KMS-11 (cell line): ENCODE measurements around the gene CDKL2.

Source experiments
- H2AFZ ChIP-seq: fragments of 200-600 bp; sonication (generic); 2 replicates; pipeline ENCODE4 v1.6.1; 2016; ENCODE audit warnings: antibody characterized with exemption, mixed run types, low read depth
- H3K27ac ChIP-seq: fragments of 200-600 bp; sonication (generic); 2 replicates; pipeline ENCODE4 v1.6.1; 2016; ENCODE audit warnings: mild to moderate bottlenecking, mixed run types
- H3K27me3 ChIP-seq: fragments of 200-600 bp; sonication (generic); 2 replicates; pipeline ENCODE4 v1.6.1; 2017; ENCODE audit warnings: mild to moderate bottlenecking, low read depth, mixed run types, moderate library complexity; ENCODE audit not compliant: insufficient read depth
- H3K36me3 ChIP-seq: fragments of 200-600 bp; sonication (generic); 2 replicates; pipeline ENCODE4 v1.6.1; 2017; ENCODE audit warnings: mild to moderate bottlenecking, mixed run types; ENCODE audit not compliant: insufficient read depth
- H3K4me1 ChIP-seq: fragments of 200-600 bp; sonication (generic); 2 replicates; pipeline ENCODE4 v1.6.1; 2016; ENCODE audit warnings: mild to moderate bottlenecking, low read depth, mixed run types; ENCODE audit not compliant: poor library complexity, severe bottlenecking
- H3K4me2 ChIP-seq: fragments of 200-600 bp; sonication (generic); 2 replicates; pipeline ENCODE4 v1.7.0; 2016; ENCODE audit warnings: mild to moderate bottlenecking, mixed run types
- H3K4me3 ChIP-seq: fragments of 200-600 bp; sonication (generic); IDR thresholded peaks from 2 replicates; pipeline ENCODE4 v1.6.1; 2017; ENCODE audit warnings: low read depth, low read length, mixed read lengths; ENCODE audit not compliant: insufficient read depth
- H3K79me2 ChIP-seq: fragments of 200-600 bp; sonication (generic); 2 replicates; pipeline ENCODE4 v1.6.1; 2016; ENCODE audit warnings: low read depth, mixed run types; ENCODE audit not compliant: insufficient read depth
- H3K9ac ChIP-seq: fragments of 200-600 bp; sonication (generic); 2 replicates; pipeline ENCODE4 v1.6.1; 2016; ENCODE audit warnings: mild to moderate bottlenecking, mixed run types
- H4K20me1 ChIP-seq: fragments of 200-600 bp; sonication (generic); 2 replicates; pipeline ENCODE4 v1.6.1; 2016; ENCODE audit warnings: mild to moderate bottlenecking, mixed run types; ENCODE audit not compliant: insufficient read depth
- TF ChIP-seq, protein P1 (sequence below): fragments of 200-600 bp; sonication (generic); conservative IDR thresholded peaks from 2 replicates; pipeline ENCODE4 v1.6.1; 2017; ENCODE audit warnings: low read depth, mild to moderate bottlenecking, antibody characterized with exemption, low read length, moderate library complexity, mixed read lengths

The CDKL2 gene

DNA sequence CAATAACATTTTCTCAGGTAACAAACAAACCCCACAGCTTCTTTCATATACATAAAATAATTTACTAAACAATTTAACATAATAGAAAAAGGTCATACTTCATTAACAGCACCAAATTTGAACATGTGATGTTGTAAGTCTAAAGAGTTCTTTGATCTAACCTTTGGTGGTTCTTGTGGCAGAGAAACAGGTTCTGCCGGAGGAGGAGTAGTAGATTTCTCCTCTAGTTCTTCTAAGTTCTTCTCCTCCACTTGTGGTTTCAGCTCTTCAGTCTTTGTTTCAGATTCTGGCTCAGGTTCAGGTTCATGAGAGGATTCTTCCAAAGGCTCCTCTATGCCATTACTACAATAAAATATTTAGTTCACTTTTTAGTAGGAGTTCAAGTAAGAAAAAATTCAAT lies 24.6 kb upstream of the CDKL2 start:
- Histone ChIP-seq H3K27ac (peak overlapping the region; percentile 1; the same call in 1 of the 2 replicates), H3K4me2 (peak overlapping the region; percentile 30; the same call in 1 of the 2 replicates), H3K9ac (no peak overlapping the region), H3K4me1 (peaks cover 64% of the 10 kb centered on the region), H3K4me3 (no peak overlapping the region), H2AFZ (no peak overlapping the region), H3K36me3 (peaks cover 27% of the 10 kb centered on the region; the same call in 1 of the 2 replicates), H4K20me1 (peaks cover 10% of the 10 kb centered on the region; the same call in 1 of the 2 replicates), H3K27me3 (no peaks in the 10 kb centered on the region), H3K79me2 (peaks cover 88% of the 10 kb centered on the region)
- TF ChIP-seq, protein P1, sequence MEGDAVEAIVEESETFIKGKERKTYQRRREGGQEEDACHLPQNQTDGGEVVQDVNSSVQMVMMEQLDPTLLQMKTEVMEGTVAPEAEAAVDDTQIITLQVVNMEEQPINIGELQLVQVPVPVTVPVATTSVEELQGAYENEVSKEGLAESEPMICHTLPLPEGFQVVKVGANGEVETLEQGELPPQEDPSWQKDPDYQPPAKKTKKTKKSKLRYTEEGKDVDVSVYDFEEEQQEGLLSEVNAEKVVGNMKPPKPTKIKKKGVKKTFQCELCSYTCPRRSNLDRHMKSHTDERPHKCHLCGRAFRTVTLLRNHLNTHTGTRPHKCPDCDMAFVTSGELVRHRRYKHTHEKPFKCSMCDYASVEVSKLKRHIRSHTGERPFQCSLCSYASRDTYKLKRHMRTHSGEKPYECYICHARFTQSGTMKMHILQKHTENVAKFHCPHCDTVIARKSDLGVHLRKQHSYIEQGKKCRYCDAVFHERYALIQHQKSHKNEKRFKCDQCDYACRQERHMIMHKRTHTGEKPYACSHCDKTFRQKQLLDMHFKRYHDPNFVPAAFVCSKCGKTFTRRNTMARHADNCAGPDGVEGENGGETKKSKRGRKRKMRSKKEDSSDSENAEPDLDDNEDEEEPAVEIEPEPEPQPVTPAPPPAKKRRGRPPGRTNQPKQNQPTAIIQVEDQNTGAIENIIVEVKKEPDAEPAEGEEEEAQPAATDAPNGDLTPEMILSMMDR = no peak

DNA sequence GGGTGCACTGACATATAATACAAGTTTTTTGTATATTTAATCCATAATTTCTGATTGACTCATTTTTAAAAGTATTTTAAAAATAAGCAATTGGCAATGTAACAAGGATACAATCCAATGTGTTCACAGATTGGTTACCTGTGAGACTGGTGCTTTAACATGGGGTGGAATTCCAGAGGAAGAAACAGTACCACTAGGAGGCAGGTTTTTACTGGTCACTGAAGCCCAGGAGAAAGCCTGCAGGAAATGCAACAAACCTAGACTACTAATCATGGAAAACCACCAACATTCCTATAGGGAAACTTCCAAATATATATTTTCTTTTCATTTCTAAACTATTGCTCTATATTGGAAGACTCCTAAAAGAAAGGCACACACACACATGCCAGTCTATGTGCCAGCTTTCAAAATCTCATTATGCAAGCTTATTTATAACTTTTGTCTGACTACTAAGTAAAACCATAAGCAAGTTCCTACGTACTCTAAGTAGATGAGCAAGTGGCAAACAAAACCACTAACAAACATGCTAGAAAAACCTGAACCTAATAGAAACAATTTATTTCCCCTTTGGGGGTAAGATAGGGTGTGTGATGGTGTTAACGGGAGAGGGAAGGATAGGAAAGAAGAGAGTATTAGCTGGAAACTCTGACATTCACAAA lies 23.6 kb upstream of the CDKL2 start:
- peaks cover 35% of the 10 kb centered on the region; the same call in 1 of the 2 replicates for H3K36me3 ChIP-seq
- H3K27me3 ChIP-seq = no peaks in the 10 kb centered on the region
- no peak overlapping the region; the same call in 1 of the 2 replicates for H3K27ac ChIP-seq
- peaks cover 54% of the 10 kb centered on the region for H3K4me1 ChIP-seq
- H3K4me3 ChIP-seq = no peak overlapping the region
- H3K79me2 ChIP-seq = peaks cover 88% of the 10 kb centered on the region
- peaks cover 4% of the 10 kb centered on the region; the same call in 1 of the 2 replicates for H4K20me1 ChIP-seq
- no peak overlapping the region for H3K9ac ChIP-seq
- TF ChIP-seq, protein P1 = peak; percentile 46
- no peak overlapping the region for H2AFZ ChIP-seq
- no peak overlapping the region for H3K4me2 ChIP-seq

DNA sequence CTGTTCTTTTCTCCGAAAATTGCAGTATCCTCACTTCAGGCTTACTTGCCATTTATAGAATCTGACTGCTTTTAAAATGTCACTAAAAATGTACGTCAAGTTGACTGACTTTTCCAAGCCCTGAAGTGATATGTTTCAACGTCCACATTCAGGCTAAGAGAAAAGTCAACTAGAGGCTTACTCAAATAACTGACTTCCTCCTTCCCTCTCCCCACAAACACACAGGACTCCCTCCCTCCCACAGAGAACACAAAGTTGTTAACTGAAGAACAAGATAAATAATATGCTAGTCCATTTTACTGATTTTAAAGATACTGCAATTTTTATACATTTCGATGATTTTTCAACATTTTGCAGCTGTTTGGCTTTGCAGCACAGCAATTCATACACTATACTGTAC lies 13.8 kb upstream of the CDKL2 start:
- TF ChIP-seq, protein P1 = no peak
- H3K36me3 ChIP-seq = peaks cover 32% of the 10 kb centered on the region; the same call in 1 of the 2 replicates
- H3K27me3 ChIP-seq = no peaks in the 10 kb centered on the region
- no peak overlapping the region for H3K9ac ChIP-seq
- no peak overlapping the region for H3K4me2 ChIP-seq
- peaks cover 8% of the 10 kb centered on the region; the same call in 1 of the 2 replicates for H3K79me2 ChIP-seq
- H2AFZ ChIP-seq = no peak overlapping the region
- no peaks in the 10 kb centered on the region for H3K4me1 ChIP-seq
- no peaks in the 10 kb centered on the region; the same call in 1 of the 2 replicates for H4K20me1 ChIP-seq
- H3K27ac ChIP-seq = no peak overlapping the region
- H3K4me3 ChIP-seq = no peak overlapping the region

DNA sequence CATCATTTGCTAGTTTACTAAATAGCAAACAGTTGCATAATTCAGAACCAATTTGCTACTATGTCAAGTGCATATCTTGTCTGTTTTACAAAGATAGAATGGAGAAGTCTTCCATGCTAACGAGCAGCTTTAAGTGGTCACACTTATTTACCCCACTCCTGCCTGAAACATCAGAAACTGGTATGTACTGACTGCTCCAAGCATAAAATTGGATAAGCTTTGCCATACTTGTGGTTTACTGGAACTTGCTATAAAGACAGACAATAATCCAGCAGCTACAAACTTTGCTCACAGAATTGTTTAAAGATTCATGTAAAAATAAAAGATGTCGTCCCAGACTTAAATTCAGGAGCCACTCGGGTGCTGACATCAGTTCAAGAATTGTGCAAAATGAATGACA lies 13.3 kb upstream of the CDKL2 start:
- no peak overlapping the region for H3K4me2 ChIP-seq
- H4K20me1 ChIP-seq = no peaks in the 10 kb centered on the region; the same call in 1 of the 2 replicates
- H3K79me2 ChIP-seq = peaks cover 3% of the 10 kb centered on the region; the same call in 1 of the 2 replicates
- H3K27me3 ChIP-seq = no peaks in the 10 kb centered on the region
- H3K9ac ChIP-seq = no peak overlapping the region
- H2AFZ ChIP-seq = no peak overlapping the region
- TF ChIP-seq, protein P1 = no peak
- no peaks in the 10 kb centered on the region for H3K4me1 ChIP-seq
- peaks cover 31% of the 10 kb centered on the region; the same call in 1 of the 2 replicates for H3K36me3 ChIP-seq
- no peak overlapping the region for H3K4me3 ChIP-seq
- no peak overlapping the region for H3K27ac ChIP-seq
